ENCODE results near the gene TTC19. TPM values are rescaled to one million over a fixed set of nuclear protein-coding genes. Genes with fewer than 3 reads are reported as not detected.

TTC19 gene
- total RNA-seq, 2 experiments from 2014 or later = 18.8 to 20.8 TPM

- H3K27me3 Mint-ChIP-seq (ENCODE audit: low read depth) = peaks cover 23% of the 10 kb centered on the region
- H3K9me3 Mint-ChIP-seq = no peaks in the 10 kb centered on the region
- CTCF ChIA-PET = no interaction called here
- H3K4me1 Mint-ChIP-seq (ENCODE audit: low read depth) = peaks cover 12% of the 10 kb centered on the region
- DNase-seq = no peak
- intact Hi-C loops (cut with micrococcal nuclease) = no loop called here
- H3K4me3 Mint-ChIP-seq = no peak overlapping the region
- H3K36me3 Mint-ChIP-seq (ENCODE audit: low read depth) = no peaks in the 10 kb centered on the region
- no peak overlapping the region for H3K27ac Mint-ChIP-seq
Observed at GRCh38 chr17:15965528-15965927, 34.1 kb upstream of the TTC19 start.

GRCh38 chr17:15966183-15966878, 33.3 kb upstream of the TTC19 start:
- peaks cover 21% of the 10 kb centered on the region for H3K27me3 Mint-ChIP-seq (ENCODE audit: low read depth)
- DNase-seq = no peak
- intact Hi-C loops (cut with micrococcal nuclease) = no loop called here
- H3K4me1 Mint-ChIP-seq (ENCODE audit: low read depth) = peaks cover 12% of the 10 kb centered on the region
- H3K4me3 Mint-ChIP-seq = no peak overlapping the region
- CTCF ChIA-PET = no interaction called here
- H3K36me3 Mint-ChIP-seq (ENCODE audit: low read depth) = no peaks in the 10 kb centered on the region
- H3K27ac Mint-ChIP-seq = no peak overlapping the region
- no peaks in the 10 kb centered on the region for H3K9me3 Mint-ChIP-seq

GRCh38 chr17:15966879-15967248, 32.8 kb upstream of the TTC19 start:
- CTCF ChIA-PET = no interaction called here
- intact Hi-C loops (cut with micrococcal nuclease) = no loop called here
- no peak overlapping the region for H3K27ac Mint-ChIP-seq
- DNase-seq = no peak
- no peaks in the 10 kb centered on the region for H3K9me3 Mint-ChIP-seq
- no peak overlapping the region for H3K4me3 Mint-ChIP-seq
- peaks cover 17% of the 10 kb centered on the region for H3K27me3 Mint-ChIP-seq (ENCODE audit: low read depth)
- H3K4me1 Mint-ChIP-seq (ENCODE audit: low read depth) = peaks cover 12% of the 10 kb centered on the region
- no peaks in the 10 kb centered on the region for H3K36me3 Mint-ChIP-seq (ENCODE audit: low read depth)

GRCh38 chr17:15967706-15968399, 31.8 kb upstream of the TTC19 start:
- Mint-ChIP-seq H3K27me3 (ENCODE audit: low read depth) (peaks cover 17% of the 10 kb centered on the region), H3K36me3 (ENCODE audit: low read depth) (no peaks in the 10 kb centered on the region), H3K9me3 (no peaks in the 10 kb centered on the region), H3K4me1 (ENCODE audit: low read depth) (peaks cover 12% of the 10 kb centered on the region), H3K27ac (no peak overlapping the region), H3K4me3 (no peak overlapping the region)
- DNase-seq = no peak
- intact Hi-C loops (cut with micrococcal nuclease) = no loop called here
- CTCF ChIA-PET = no interaction called here

- Mint-ChIP-seq H3K4me1 (ENCODE audit: low read depth) (peaks cover 12% of the 10 kb centered on the region), H3K27me3 (ENCODE audit: low read depth) (peaks cover 13% of the 10 kb centered on the region), H3K27ac (no peak overlapping the region), H3K4me3 (no peak overlapping the region), H3K36me3 (ENCODE audit: low read depth) (no peaks in the 10 kb centered on the region), H3K9me3 (no peaks in the 10 kb centered on the region)
- DNase-seq = no peak
- intact Hi-C loops (cut with micrococcal nuclease) = no loop called here
- CTCF ChIA-PET = no interaction called here
Observed at GRCh38 chr17:15969463-15969862, 30.2 kb upstream of the TTC19 start.

GRCh38 chr17:15970500-15970899, 29.1 kb upstream of the TTC19 start:
- CTCF ChIA-PET = no interaction called here
- Mint-ChIP-seq H3K27me3 (ENCODE audit: low read depth) (peaks cover 10% of the 10 kb centered on the region), H3K4me1 (ENCODE audit: low read depth) (peaks cover 12% of the 10 kb centered on the region), H3K27ac (no peak overlapping the region), H3K36me3 (ENCODE audit: low read depth) (peaks cover 3% of the 10 kb centered on the region), H3K9me3 (no peaks in the 10 kb centered on the region), H3K4me3 (no peak overlapping the region)
- DNase-seq = no peak
- intact Hi-C loops (cut with micrococcal nuclease) = no loop called here

GRCh38 chr17:15971098-15971678, 28.4 kb upstream of the TTC19 start:
- Mint-ChIP-seq H3K9me3 (no peaks in the 10 kb centered on the region), H3K4me1 (ENCODE audit: low read depth) (peaks cover 9% of the 10 kb centered on the region), H3K27me3 (ENCODE audit: low read depth) (peaks cover 8% of the 10 kb centered on the region), H3K36me3 (ENCODE audit: low read depth) (peaks cover 3% of the 10 kb centered on the region), H3K27ac (no peak overlapping the region), H3K4me3 (no peak overlapping the region)
- CTCF ChIA-PET = interaction anchor here (0.6 kb wide), 1 partner anchor 108 kb away, joined by 3 read pairs; no protein-coding TSS in a partner anchor
- DNase-seq = no peak
- intact Hi-C loops (cut with micrococcal nuclease) = no loop called here

GRCh38 chr17:15971882-15972281, 27.7 kb upstream of the TTC19 start:
- no peak overlapping the region for H3K27ac Mint-ChIP-seq
- CTCF ChIA-PET = no interaction called here
- H3K4me3 Mint-ChIP-seq = no peak overlapping the region
- H3K9me3 Mint-ChIP-seq = no peaks in the 10 kb centered on the region
- intact Hi-C loops (cut with micrococcal nuclease) = no loop called here
- H3K36me3 Mint-ChIP-seq (ENCODE audit: low read depth) = peaks cover 4% of the 10 kb centered on the region
- H3K4me1 Mint-ChIP-seq (ENCODE audit: low read depth) = peaks cover 4% of the 10 kb centered on the region
- peaks cover 5% of the 10 kb centered on the region for H3K27me3 Mint-ChIP-seq (ENCODE audit: low read depth)
- no peak for DNase-seq

- peaks cover 5% of the 10 kb centered on the region for H3K27me3 Mint-ChIP-seq (ENCODE audit: low read depth)
- H3K4me1 Mint-ChIP-seq (ENCODE audit: low read depth) = peaks cover 3% of the 10 kb centered on the region
- peaks cover 6% of the 10 kb centered on the region for H3K36me3 Mint-ChIP-seq (ENCODE audit: low read depth)
- H3K9me3 Mint-ChIP-seq = no peaks in the 10 kb centered on the region
- no peak for DNase-seq
- intact Hi-C loops (cut with micrococcal nuclease) = no loop called here
- no peak overlapping the region for H3K4me3 Mint-ChIP-seq
- no peak overlapping the region for H3K27ac Mint-ChIP-seq
- CTCF ChIA-PET = interaction anchor here (0.6 kb wide), 1 partner anchor 26 kb away, joined by 3 read pairs; no protein-coding TSS in a partner anchor
Observed at GRCh38 chr17:15972497-15972951, 27.1 kb upstream of the TTC19 start.

- H3K36me3 Mint-ChIP-seq (ENCODE audit: low read depth) = peaks cover 10% of the 10 kb centered on the region
- H3K4me3 Mint-ChIP-seq = no peak overlapping the region
- H3K27ac Mint-ChIP-seq = no peak overlapping the region
- CTCF ChIA-PET = interaction anchor here (1.4 kb wide), 1 partner anchor 24 kb away, joined by 4 read pairs; no protein-coding TSS in a partner anchor
- intact Hi-C loops (cut with micrococcal nuclease) = no loop called here
- H3K9me3 Mint-ChIP-seq = no peaks in the 10 kb centered on the region
- H3K27me3 Mint-ChIP-seq (ENCODE audit: low read depth) = peaks cover 3% of the 10 kb centered on the region
- no peak for DNase-seq
- H3K4me1 Mint-ChIP-seq (ENCODE audit: low read depth) = no peaks in the 10 kb centered on the region
Observed at GRCh38 chr17:15973016-15973415, 26.6 kb upstream of the TTC19 start.

- H3K4me3 Mint-ChIP-seq = no peak overlapping the region
- H3K27me3 Mint-ChIP-seq (ENCODE audit: low read depth) = no peaks in the 10 kb centered on the region
Observed at GRCh38 chr17:15973834-15974233, 25.8 kb upstream of the TTC19 start.

GRCh38 chr17:15977894-15978293, 21.7 kb upstream of the TTC19 start:
- Mint-ChIP-seq H3K4me1 (ENCODE audit: low read depth) (peaks cover 21% of the 10 kb centered on the region), H3K36me3 (ENCODE audit: low read depth) (peaks cover 30% of the 10 kb centered on the region), H3K9me3 (no peaks in the 10 kb centered on the region), H3K27ac (no peak overlapping the region), H3K27me3 (ENCODE audit: low read depth) (no peaks in the 10 kb centered on the region), H3K4me3 (no peak overlapping the region)
- CTCF ChIA-PET = no interaction called here
- intact Hi-C loops (cut with micrococcal nuclease) = no loop called here
- DNase-seq = no peak

More at GRCh38 chr17:15973834-15974233, 25.8 kb upstream of the TTC19 start:
- no peaks in the 10 kb centered on the region for H3K4me1 Mint-ChIP-seq (ENCODE audit: low read depth)
- no peaks in the 10 kb centered on the region for H3K9me3 Mint-ChIP-seq
- CTCF ChIA-PET = interaction anchor here (0.8 to 1.4 kb wide), 2 partner anchors 23 to 25 kb away, joined by 4 to 5 read pairs; no protein-coding TSS in a partner anchor
- H3K27ac Mint-ChIP-seq = no peak overlapping the region
- peaks cover 12% of the 10 kb centered on the region for H3K36me3 Mint-ChIP-seq (ENCODE audit: low read depth)
- no peak for DNase-seq
- intact Hi-C loops (cut with micrococcal nuclease) = no loop called here
